GM18861 (cell line): ENCODE results near the gene RPA1.
"Not testable (repeated sequence)": the region's sequence is repeated elsewhere in the genome, so short reads cannot be mapped to it uniquely, and the experiment has no call there.

Source experiments
- ATAC-seq: cut with Tn5 transposase; IDR thresholded peaks from one replicate; pipeline ENCODE4 v1.9.1; 2021; ENCODE audit not compliant: unreplicated experiment

The RPA1 gene

DNA sequence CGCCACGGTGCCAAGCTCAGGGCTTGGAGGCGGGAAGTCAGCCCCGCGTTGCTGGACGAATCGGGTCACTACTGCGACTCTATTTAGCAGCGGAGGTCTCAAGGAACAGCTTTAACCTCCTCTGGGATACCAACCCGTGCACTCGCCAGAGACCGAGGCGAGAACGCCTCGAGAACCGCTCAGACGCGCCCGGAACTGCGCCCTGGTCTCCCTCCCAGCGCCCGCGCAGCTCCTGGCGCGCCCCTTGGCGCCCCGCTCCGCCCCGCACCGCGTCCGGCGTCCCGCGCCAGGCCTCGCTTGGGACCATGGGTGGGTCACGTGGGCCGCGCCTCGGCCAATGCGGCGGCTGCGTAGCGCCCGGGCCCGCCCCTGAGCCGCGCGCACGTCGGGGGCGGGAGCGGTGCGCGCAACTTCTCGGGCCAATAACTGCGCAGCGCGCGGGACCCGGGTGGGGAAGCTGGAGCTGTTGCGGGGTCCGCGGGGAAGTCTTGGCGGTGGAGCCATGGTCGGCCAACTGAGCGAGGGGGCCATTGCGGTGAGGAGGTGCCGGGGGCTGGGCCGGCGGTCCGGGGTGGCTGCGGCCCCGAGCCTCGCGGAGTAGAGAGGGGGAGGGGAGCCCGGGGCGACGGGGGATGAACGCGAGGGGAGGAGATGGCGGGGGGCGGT is at the start of gene RPA1, which contains the start of gene SMYD4:
RPA1 (plus strand) TSS at position 414 of the 666 bp plus-strand sequence; CDS start at position 503, 89 bp downstream.
SMYD4 (minus strand) TSS at position 311 of the 666 bp plus-strand sequence. CDS start 1,908 bp downstream, outside the sequence.
- ATAC-seq = peak; percentile 71

DNA sequence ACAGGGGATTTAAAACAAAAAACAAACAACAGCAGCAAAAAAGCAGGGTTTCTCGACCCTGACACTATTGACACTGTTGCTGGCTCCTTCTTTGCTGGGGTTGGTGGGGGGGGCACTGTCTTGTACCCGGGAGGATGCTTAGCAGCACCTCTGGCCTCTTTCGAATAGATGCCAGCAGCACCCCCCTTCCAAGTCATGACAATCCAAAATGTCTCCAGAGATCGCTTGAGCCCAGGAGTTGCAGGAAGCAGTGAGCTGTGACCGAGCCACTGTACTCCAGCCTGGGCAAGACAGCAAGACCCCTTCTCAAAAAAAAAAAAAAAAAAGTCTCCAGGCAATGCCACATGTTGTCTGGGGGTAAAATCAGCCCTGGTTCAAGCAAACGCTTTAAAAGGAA is 47.6 kb upstream of the RPA1 start:
- no peak for ATAC-seq

DNA sequence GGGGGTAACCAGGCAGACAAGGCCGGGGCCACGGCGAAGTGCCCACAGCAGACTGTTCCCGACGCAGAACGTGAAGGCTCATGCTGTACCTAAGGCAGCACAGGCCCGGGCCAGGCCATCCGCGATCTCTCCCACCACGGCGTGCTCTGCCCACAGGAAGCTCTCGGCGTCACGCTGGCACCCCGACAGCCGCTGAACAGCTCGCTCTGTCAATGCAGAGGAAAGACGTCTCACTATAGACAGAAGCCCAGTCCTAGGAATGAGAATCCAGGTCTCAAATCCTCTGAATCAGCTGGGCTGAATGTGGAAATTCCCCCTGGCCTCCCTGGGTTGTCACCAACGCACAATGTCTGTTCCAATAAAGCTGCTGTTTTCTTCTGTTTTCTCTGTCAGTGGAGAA is 46.5 kb upstream of the RPA1 start:
- ATAC-seq = no peak

DNA sequence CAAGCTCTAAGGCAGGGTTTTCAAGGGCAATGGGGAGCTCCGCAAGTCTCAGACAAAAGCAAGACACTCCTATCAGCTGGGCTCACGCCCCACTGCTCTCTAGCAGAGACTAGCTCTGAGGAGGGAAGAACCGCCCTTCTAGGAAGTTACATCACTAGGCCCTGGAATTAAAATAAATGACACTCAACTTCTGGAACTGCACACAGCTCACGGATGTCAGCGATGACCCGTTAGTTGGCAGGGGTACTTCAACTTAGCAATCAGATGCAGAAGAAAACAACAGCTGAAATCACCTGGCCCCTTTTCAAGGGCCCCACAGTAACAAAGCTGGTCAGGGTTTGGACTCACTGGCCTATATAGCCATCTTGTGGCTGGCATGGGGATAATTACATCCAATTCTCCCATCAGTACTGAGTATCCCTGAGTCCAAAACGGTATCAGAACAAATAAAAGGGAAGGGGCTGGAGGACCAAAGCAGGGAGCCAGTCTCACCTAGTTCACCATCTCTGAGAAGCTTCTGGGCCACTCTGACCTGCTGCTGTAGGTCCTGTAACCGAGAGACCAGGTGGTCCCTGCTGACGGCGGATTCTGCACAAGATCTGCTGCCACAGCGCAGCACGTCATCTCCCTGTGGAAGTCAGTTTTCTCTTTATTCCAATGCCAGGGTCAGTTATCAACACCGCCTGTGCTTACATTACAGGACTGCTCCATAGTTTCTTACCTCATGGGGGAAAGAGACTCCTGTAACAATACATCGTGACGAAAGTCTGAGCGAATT is 45.8 kb upstream of the RPA1 start:
- ATAC-seq = no peak

DNA sequence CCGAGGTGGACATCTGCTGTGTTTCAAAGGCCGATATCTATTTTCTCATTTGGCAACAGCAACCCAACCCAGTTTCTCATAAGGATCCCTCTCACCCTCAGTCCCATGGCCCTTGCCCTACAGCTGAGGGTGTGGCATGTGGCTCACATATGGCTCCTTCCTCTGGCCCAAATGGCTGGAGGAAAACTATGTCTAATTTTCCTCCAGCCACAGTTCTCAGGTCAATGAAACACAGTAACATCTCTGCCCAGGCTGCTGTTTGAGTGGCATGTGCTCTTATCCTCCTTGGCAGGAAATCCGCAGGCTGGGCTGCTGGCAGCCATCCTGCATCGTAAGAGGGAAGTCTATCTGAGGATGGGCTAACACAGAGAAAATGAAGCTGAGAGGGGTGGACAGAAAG is 43.9 kb upstream of the RPA1 start:
- no peak for ATAC-seq

DNA sequence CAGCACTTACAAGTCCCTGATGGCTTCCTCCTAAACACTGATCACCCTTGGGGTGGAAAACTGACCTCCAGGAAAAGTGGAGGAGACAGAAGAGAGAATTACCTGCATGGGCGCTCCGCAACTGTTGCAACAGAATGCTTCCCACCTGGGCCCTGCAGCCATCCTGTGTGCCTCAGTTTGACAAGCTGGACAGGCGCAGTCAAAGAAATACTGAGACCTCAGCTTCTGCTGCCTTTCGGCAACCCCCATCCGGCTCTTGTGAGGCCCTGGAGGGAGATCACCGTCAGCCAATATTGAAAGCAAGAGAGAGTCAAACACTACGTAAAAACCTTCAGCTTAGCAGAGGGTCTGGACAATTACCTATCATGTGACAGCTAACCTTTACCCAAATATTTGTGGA is 43.1 kb upstream of the RPA1 start:
- no peak for ATAC-seq

GRCh38 chr17:1787301-1787902 is 42.4 kb upstream of the RPA1 start:
- ATAC-seq = no peak

GRCh38 chr17:1789936-1790335 is 39.9 kb upstream of the RPA1 start:
- no peak for ATAC-seq

- ATAC-seq = no peak
Measured at GRCh38 chr17:1792495-1793446, 37.0 kb upstream of the RPA1 start.

DNA sequence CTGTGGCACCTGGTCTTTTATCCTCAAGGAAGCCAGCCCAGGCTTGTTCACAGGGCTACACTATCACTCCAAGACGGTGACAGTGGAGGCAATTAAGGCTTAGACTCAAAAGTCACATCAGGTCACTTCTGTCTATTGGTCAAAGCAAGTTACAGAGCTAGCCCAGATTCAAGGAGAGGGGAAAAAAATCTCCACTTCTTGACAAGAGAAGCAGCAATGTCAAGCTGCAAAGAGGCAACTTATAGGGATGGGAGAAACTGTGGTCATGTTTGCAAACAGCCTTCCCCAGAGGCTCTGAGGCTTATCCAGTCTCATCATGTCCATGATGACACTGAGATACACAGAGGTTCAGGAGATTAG is 36.4 kb upstream of the RPA1 start:
- no peak for ATAC-seq

DNA sequence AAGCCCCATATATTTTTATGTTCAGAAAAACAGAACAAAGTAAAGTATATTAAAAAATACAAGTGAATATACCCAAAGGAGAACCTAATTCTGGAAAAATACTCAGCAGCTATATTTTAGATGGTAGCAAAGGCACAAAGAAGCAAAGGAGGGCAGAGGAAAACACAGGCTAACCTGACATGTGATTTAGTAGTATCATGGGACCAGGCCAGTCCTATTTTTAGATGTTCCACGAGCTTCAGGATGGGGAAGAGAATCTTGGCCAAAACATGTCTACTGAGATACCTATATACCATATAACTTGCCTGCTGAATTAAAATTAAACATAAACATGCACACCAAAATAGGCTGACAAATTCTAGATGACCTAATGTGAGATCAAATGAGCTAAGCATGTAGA is 33.0 kb upstream of the RPA1 start:
- no peak for ATAC-seq

GRCh38 chr17:1797323-1797722 is 32.5 kb upstream of the RPA1 start:
- no peak for ATAC-seq

DNA sequence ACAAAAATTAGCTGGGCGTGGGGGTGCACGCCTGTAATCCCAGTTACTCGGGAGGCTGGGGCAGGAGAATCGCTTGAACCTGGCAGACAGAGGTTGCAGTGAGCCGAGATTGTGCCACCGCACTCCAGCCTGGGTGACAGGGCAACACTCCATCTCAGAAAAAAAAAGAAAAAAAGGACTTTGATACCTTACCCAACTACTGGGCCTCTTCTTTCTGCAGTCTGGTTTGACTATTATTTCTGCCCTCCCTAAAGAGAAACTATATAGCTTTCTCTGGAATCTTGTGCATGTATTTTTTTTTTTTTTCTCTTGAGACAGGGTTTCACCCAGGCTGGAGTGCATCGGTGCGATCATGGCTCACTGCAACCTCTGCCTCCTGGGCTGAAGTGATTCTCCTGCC is 32.0 kb upstream of the RPA1 start:
- ATAC-seq = not testable (repeated sequence)

GRCh38 chr17:1800240-1800639 is 29.6 kb upstream of the RPA1 start:
- ATAC-seq = no peak

DNA sequence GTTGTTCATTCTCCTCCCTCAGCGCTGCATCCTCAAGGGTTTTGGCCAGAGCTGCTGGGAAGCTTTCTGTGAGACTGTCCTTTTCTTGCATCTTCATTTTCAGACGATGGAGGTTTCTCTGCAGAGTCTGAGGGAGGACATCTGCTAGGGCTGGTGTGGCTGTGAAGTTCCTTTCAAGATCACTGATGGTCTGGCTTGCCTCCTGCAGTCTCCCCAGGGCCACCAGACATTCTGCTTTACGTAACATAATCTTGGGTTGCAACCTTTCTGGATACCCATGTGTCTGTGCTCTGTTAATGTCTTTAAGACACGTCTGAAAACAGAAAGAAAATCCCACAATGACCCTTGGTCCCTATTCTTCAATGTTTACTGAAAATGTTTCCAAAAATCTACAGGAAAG is 29.1 kb upstream of the RPA1 start:
- ATAC-seq = no peak

DNA sequence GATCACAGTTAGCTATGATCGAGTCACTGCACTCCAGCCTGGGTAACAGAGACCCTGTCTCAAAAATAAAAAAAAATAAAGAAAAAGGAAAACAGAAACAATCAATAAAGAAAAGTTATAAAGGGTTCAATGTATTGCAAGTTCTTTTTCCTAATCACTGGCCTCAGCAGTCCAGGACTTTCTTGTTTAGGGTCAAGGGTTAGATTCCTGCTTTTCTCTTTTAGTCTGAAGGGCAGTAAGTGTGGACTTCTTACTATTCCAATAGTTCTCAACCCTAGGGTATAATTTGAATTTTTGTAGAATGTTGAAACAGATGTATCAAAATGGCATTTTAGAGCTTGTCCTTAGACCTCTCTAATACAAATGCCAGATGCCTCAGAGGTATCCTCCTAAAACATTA is 27.4 kb upstream of the RPA1 start:
- no peak for ATAC-seq

- no peak for ATAC-seq
Measured at GRCh38 chr17:1803280-1803679, 26.5 kb upstream of the RPA1 start.

GRCh38 chr17:1807890-1808289 is 21.9 kb upstream of the RPA1 start:
- no peak for ATAC-seq

GRCh38 chr17:1808644-1809043 is 21.2 kb upstream of the RPA1 start:
- ATAC-seq = no peak

- not testable (repeated sequence) for ATAC-seq
Measured at GRCh38 chr17:1809815-1810214, 20.0 kb upstream of the RPA1 start.
